Cardiac fibroblast (primary cell): Measurements from ENCODE around the gene IL6R.

Experiments used
- DNase-seq, 2 donors: peaks; one replicate each; pipeline versions ENCODE4 v3.0.0 to v3.0.0-alpha.2; 2010; ENCODE audit warnings: low read depth in 2 of 2
- H3K4me3 ChIP-seq, 2 donors: replicated peaks in 1 of 2; 1 replicate in 1 of 2; 2 replicates in 1 of 2; pipeline ENCODE4 v1.5.1; 2011; ENCODE audit warnings: low read depth in 2 of 2, low read length in 2 of 2, mild to moderate bottlenecking in 2 of 2, moderate library complexity in 1 of 2
- TF ChIP-seq, protein P1 (sequence below): IDR thresholded peaks from one replicate; pipeline ENCODE4 v1.5.1; 2011; ENCODE audit warnings: low read depth, mild to moderate bottlenecking, low read length, inconsistent platforms

The IL6R gene

DNA sequence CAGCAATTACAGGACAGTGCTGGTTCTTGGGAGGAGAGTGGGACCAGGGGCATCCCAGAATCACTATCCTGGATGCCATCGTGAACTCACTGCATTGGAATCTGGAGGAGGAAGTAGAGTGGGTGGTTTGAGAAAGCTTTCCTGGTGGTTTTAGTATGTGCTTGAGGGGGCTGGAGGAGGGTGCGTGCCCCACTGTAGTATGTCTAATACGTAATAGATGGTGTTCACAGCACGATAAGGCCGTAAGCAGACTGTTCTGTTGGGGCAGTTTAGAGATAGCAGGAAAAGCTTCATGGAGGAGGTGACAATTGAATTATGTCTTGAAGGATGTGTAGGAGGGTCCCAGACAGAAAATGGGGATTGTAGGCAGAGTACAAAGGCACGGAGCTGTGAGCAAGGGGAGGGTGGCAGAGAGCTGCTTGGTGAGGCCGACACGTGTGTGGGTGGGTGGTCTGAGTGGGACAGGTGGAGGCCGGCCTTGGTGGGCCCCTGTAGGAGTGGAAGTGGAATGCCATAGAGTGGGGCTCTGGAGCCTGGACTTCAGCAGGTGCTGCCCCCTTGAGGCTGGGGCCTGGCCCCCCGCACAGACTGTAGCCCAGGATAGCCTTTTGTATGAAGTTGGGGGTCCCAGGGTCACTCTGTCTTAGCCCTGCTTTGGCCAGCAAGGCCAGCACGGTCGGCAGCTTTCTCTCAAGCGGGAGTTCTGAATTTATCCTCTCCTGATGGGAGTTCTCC lies 37.0 kb downstream of the IL6R start:
- H3K4me3 ChIP-seq: no peak overlapping the region
- peak; percentile 43 to 72 for DNase-seq
- TF ChIP-seq, protein P1, sequence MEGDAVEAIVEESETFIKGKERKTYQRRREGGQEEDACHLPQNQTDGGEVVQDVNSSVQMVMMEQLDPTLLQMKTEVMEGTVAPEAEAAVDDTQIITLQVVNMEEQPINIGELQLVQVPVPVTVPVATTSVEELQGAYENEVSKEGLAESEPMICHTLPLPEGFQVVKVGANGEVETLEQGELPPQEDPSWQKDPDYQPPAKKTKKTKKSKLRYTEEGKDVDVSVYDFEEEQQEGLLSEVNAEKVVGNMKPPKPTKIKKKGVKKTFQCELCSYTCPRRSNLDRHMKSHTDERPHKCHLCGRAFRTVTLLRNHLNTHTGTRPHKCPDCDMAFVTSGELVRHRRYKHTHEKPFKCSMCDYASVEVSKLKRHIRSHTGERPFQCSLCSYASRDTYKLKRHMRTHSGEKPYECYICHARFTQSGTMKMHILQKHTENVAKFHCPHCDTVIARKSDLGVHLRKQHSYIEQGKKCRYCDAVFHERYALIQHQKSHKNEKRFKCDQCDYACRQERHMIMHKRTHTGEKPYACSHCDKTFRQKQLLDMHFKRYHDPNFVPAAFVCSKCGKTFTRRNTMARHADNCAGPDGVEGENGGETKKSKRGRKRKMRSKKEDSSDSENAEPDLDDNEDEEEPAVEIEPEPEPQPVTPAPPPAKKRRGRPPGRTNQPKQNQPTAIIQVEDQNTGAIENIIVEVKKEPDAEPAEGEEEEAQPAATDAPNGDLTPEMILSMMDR: peak; percentile 29

DNA sequence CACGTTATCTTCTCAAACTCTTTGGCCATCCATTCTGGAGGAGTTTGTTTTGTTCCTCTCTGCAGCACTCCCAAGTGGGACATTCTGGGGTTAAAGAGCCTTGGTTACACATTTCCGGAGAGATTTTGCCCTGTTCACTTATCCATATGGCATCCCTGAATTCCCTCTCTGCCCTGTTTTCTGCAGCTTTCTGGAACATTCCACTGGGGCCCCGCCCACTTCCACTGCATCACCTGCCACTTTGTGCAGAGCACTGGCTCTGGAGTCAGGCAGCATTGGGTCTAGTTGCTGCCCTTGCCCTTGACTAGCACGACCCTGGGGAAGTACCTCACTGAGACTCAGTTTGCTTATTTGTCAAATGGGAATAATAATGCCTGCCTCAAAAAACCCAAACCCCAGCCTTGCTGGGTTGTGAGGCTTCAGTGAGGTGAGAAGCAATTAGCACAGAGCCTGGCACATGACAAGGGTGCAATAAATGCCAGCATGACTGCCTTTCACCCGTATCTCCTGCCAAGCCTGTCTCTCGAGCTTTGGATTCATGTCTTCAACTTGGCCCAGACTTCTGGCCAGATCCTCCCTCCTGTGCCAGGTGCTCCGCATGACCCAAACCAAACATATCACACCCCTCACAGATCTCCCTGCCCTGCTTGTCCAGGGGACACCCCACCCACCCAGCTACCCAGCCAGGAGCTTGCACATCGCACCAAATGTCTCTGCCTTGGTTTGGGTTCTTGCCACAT lies 38.3 kb downstream of the IL6R start:
- DNase-seq: no peak
- H3K4me3 ChIP-seq: no peak overlapping the region
- TF ChIP-seq, protein P1: no peak

DNA sequence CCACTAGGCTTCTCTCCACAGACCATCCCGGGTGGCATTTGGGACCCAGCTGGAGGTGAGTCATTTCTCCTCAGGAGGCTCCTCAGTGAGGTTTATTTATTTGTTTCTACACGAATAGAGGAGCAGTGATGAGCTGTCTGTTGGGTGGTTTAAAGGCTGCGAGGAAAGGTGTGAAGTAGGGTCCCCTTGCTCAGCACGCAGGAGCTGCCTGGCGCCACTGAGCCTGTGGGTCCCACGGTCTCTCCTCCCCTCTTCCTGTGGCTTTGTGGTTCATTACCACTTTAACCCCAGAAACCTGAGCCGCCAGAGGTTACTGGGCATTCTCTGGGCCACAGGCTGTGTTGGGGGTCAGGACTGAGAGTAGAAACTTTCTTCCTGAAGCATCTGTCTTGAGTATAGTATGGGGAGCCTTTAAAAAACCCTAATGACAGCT lies 39.9 kb downstream of the IL6R start:
- TF ChIP-seq, protein P1: no peak
- no peak overlapping the region for H3K4me3 ChIP-seq
- DNase-seq: peak in 1 of 2 donors; percentile 73

- H3K4me3 ChIP-seq: no peak overlapping the region
- TF ChIP-seq, protein P1: no peak
- peak; percentile 78 to 84 for DNase-seq
These were observed 41.1 kb downstream of the IL6R start for GRCh38 chr1:154446292-154446691.

- H3K4me3 ChIP-seq: no peak overlapping the region
- TF ChIP-seq, protein P1: no peak
- DNase-seq: no peak
These were observed 41.6 kb downstream of the IL6R start for GRCh38 chr1:154446789-154447188.

GRCh38 chr1:154448331-154448811 lies 43.2 kb downstream of the IL6R start:
- no peak for DNase-seq
- TF ChIP-seq, protein P1: no peak
- no peak overlapping the region for H3K4me3 ChIP-seq
